GM18517 (cell line): Measurements from ENCODE around the gene FLNC.
A peak's percentile ranks its signal among the peaks of the same experiment; 100 is the strongest.

Source experiments
- ATAC-seq: cut with Tn5 transposase; IDR thresholded peaks from one replicate; pipeline ENCODE4 v1.9.1; 2021; ENCODE audit warnings: mild to moderate bottlenecking, moderate library complexity; ENCODE audit not compliant: unreplicated experiment

Gene FLNC

GRCh38 chr7:128876978-128877755, 47.0 kb downstream of the FLNC start:
- ATAC-seq = no peak

DNA sequence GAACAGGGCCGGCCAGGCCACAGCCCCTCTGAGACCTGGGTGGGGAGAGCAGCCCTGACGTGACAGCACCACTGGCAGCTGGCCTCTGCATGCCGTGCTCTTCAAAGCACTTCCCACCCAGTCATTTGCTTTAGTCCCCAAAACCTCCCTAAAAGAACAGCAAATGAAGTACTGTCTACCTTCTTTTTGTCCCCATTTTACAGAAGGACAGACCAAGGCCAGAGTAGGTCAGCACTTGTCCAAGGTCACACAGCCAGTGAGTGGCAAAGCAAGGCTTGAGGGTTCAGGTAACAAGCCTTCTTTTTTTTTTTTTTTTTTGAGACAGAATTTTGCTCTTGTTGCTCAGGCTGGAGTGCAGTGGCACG, 47.5 kb downstream of the FLNC start:
- no peak for ATAC-seq

DNA sequence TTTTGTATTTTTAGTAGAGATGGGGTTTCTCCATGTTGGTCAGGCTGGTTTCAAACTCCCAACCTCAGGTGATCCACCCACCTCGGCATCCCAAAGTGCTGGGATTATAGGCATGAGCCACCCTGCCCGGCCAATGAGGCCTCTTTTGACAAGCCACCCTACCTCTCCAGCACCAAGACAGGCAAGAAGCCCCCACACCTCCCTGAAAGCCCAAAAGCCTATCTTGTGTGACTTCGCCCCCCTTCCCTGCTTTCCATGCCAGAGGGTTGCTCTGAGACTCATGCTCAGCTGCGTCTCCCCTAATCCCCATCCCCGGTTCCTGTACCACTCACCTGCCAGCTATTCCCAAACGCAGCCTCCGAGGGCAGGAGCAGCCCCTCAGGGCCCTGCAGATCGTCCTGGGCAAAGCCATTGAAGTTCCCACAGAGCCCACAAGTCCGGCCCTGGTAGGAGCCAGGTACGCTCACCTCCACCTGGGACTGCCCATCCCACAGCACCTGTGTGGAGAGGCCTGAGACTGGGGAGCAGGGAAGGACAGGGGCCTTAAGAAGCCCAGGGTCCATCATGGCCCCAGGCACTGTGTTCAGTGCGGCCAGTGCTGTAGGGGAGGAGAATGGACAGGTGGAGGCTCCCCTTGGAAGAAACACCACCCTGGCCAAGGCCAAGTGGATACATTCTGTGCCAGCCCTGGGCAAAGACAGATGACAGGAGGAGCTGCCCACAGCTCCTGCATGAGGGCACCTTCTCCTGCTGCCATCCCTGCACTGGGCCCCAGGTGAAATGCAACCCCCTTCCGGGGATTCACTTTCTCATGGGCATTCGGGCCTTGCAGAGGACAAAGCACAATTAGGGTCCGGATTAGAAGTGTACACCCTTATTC, 48.3 kb downstream of the FLNC start:
- no peak for ATAC-seq

GRCh38 chr7:128879461-128879938, 49.3 kb downstream of the FLNC start:
- ATAC-seq = no peak

DNA sequence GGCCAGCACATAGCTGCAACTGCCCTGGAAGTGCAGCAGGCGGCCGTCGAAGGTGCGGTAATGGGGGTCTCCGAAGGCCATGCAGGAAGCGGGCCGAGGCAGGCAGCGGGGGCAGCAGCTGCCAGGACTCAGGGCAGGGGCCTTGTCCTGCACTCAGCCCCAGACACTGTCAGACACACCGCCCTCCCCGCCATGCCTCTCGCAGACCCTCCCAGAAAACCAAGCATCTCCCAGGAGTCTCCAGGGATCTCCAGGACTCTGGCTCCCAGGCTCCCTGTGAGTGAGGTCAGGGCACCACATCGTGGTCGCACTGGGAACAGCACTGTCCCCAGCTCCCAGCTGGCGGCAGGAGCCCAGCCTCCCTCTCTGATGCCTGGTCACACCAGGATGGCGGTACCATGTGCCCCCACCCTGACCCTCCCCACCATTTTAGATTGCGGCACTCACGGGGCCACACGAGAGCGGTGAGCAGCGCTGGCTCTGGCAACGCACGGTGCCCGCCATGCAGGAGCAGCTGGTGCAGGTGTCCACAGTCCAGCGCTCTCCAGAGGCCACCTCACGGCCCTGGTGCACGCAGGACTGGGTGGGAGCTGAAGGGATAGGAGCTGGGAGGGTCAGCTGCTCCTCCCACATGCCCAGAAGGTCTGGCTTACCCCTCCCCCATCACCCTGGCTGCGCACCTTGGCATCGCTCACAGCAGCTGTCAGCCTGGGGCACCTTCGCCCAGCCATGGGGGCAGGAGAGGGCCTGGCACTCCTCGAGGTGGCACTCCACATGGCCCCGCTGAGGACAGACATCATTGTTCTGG, 49.9 kb downstream of the FLNC start:
- no peak for ATAC-seq

- ATAC-seq = no peak
Measured at GRCh38 chr7:128880791-128881457, 50.7 kb downstream of the FLNC start.

- no peak for ATAC-seq
Measured at GRCh38 chr7:128881458-128882125, 51.4 kb downstream of the FLNC start.

DNA sequence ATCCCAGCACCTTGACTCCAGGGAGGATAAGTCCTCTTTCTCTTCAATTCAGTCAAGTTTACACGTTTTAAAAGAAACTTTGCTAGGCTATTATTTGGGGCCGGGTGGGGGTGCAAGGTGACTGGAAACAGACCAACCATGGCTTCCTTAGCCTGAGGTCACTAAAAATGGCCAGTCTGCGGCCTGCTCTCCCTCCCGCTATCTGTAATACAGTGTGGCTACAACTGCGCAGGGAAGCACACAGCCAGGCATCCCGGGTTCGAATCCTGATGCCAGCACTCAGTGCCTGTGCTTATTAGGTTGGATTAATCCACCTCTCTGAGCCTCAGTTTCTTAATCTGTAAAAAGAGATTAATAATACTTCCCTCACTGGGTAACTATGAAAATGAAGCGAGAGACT, 51.9 kb downstream of the FLNC start:
- ATAC-seq = no peak

- peak; percentile 64 for ATAC-seq
Measured at GRCh38 chr7:128883622-128884448, 53.6 kb downstream of the FLNC start.

DNA sequence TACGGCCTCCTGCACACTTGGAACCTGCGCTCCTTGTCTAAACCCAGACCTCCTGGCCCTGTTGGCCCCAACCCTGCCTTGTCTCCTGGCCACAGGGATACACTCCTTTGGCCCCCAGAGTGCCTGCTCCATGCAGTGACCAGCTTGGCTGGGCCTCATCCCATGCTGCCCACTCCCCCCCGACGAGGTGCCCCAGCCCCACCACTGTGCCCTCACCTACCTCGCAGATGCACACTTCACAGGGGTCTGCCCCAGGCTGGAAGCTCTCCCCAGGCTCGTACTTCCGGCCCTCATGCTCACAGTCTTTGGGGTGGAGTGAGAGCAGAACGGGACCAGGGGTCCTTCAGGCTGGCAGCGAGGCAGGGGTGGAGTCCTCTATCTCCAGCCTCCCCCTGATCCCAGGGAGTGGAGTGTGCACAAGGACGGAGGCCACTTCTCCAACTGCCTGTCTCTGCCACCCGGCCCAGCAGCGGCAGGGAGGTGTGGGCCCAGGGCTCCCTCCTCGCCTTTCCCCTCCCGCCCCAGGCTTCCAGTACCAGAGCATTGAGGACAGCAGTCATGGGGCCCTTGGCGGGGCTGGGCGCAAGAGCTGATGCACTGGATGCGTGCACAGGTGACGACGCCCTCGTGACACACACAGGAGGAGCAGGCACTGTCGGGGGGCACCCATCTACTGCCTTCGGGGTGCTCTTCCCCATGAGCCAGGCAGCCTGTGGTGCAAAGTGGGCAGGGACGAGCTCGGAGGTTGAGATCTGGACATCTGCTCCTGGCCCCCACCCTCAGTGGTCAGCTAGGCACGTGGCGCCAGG, 54.6 kb downstream of the FLNC start:
- no peak for ATAC-seq

DNA sequence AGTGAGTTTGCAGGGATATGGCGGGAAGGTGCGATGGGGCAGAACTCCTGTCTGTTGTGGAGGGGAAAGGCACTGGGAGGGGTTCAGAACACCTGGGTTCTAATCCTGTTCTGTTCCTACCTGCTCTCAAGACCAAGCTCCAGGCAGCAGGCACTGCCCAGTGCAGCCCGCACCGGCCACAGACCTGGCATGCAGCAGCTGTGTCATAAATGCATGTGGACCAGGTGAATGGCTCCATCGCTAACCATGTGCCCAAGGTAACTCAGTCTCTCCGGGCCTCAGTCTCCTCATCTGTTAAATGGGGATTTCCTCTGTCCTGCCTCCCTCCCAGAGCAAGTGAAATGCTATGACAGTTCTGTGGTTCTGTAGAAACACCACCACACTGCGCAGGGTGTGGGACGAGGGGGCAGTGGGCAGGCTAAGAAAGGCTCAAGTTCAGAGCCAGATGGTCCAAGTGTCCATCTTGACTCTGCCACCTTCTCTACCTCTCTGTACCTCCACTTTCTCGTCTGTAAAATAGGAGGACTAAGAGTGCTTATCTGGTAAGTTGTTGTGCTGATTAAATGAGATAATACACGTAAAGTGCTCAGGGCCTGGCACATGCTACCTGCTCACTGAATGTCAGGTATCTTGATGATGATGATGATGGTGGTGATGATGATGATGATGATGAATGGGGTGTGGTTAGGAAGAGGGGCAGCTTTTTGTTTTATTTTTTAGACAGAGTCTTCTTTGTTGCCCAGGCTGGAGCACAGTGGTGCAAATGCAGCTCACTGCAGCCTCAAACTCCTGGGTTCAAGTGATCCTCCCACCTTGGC, 55.4 kb downstream of the FLNC start:
- ATAC-seq = no peak

GRCh38 chr7:128886391-128887168, 56.4 kb downstream of the FLNC start:
- no peak for ATAC-seq

GRCh38 chr7:128887169-128888038, 57.2 kb downstream of the FLNC start:
- no peak for ATAC-seq

GRCh38 chr7:128888039-128888755, 58.0 kb downstream of the FLNC start:
- ATAC-seq = no peak

- ATAC-seq = no peak
Measured at GRCh38 chr7:128888756-128889095, 58.5 kb downstream of the FLNC start.
